GM18951 (cell line): ENCODE results near the gene SLC25A21.

Source experiments
- POLR2A ChIP-seq: IDR thresholded peaks from 4 replicates; pipeline ENCODE4 v1.6.1; 2011; ENCODE audit warnings: mild to moderate bottlenecking; ENCODE audit not compliant: insufficient read length, insufficient read depth; ENCODE audit errors: extremely low read depth
- in situ Hi-C: fragments of 300-500 bp; cut with MboI; formaldehyde crosslinking; loops from one replicate; pipeline ENCODE4 v1.12.0; 2022; ENCODE audit warnings: low sequenced_read_pairs, mixed read lengths, inconsistent platforms; ENCODE audit not compliant: unreplicated experiment

The SLC25A21 gene

DNA sequence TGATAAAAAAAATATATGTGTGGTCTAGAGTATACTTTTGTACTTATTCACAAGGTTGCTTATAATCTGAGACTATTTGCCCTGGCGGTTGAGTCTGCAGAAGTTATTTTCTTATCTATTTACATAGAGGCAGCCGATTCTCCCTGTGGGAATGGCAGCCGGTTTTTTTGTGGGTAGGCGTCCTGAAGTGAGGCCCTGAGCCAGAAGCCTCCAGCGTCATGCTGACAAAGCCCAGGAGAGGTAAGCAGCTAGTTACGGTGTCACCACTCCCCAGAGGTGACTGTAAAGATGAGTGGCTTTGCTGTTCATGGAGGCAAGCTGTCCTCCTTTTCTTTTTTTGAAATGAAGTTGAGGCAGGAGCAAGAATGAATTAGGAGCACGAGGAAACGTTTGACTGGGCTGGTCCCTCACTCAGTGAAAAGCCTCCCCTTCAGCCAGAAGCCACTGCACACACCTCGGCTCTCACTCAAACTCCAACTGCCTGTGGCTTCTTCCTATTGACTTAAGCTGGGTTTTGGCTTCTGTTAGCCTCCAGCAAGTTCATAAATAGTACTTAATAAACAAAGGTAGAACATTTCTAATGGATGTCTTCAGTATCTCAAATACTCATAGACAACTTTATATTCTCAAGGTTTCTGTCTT lies 489.2 kb downstream of the SLC25A21 start:
- in situ Hi-C loops = no loop called here
- TF ChIP-seq POLR2A = no peak

GRCh38 chr14:36682338-36682737 lies 490.1 kb downstream of the SLC25A21 start:
- in situ Hi-C loops = no loop called here
- TF ChIP-seq POLR2A = no peak

DNA sequence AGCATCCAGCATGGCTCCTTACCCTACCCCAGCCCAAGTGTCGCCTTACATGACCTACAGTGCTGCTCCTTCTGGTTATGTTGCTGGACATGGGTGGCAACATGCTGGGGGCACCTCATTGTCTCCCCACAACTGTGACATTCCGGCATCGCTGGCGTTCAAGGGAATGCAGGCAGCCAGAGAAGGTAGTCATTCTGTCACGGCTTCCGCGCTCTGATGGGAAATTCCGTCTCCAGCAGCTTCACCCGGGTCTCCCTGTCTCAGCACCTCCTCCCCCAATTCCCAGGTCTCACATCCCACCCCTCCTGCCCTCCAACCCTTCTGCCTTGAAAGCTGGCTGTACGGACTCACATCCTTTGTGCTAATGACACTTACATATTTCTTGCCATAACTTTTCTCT lies 496.2 kb downstream of the SLC25A21 start:
- no peak for TF ChIP-seq POLR2A
- in situ Hi-C loops = no loop called here

- no peak for TF ChIP-seq POLR2A
- in situ Hi-C loops = no loop called here
These were observed 496.8 kb downstream of the SLC25A21 start for GRCh38 chr14:36675581-36675980.

- in situ Hi-C loops = loop anchor here (25.0 kb wide), 1 partner anchor 162 kb away; the partner anchor contains the start of gene NKX2-1
- no peak for TF ChIP-seq POLR2A
These were observed 497.7 kb downstream of the SLC25A21 start for GRCh38 chr14:36674659-36675058.

DNA sequence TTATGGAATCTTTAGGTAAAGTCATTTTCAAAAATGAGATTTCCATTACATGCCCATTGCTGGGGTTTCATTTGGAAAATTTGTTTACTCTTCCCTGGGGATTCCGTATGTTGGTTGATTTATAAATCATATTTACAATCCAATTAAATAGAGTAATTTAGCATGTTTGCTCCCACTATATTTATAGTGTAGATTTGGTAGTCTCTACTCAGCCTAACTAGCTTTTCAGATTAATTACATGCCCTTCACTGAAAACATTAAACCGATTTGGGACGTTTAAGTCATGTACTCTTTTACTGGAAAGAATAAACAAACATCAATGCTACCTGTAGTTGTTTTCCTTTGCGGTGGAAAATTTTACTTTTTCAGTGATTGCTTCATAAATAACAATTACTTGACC lies 500.3 kb downstream of the SLC25A21 start:
- TF ChIP-seq POLR2A = no peak
- in situ Hi-C loops = loop anchor here (25.0 kb wide), 1 partner anchor 160 kb away; the partner anchor contains the start of gene NKX2-1

GRCh38 chr14:36671149-36671548 lies 501.3 kb downstream of the SLC25A21 start:
- no peak for TF ChIP-seq POLR2A
- in situ Hi-C loops = loop anchor here (25.0 kb wide), 1 partner anchor 159 kb away; the partner anchor contains the start of gene NKX2-1

- in situ Hi-C loops = loop anchor here (25.0 kb wide), 1 partner anchor 155 kb away; the partner anchor contains the start of gene NKX2-1
- TF ChIP-seq POLR2A = no peak
These were observed 504.7 kb downstream of the SLC25A21 start for GRCh38 chr14:36667679-36668078.

GRCh38 chr14:36666416-36667206 lies 505.8 kb downstream of the SLC25A21 start:
- in situ Hi-C loops = loop anchor here (25.0 kb wide), 1 partner anchor 154 kb away; the partner anchor contains the start of gene NKX2-1

DNA sequence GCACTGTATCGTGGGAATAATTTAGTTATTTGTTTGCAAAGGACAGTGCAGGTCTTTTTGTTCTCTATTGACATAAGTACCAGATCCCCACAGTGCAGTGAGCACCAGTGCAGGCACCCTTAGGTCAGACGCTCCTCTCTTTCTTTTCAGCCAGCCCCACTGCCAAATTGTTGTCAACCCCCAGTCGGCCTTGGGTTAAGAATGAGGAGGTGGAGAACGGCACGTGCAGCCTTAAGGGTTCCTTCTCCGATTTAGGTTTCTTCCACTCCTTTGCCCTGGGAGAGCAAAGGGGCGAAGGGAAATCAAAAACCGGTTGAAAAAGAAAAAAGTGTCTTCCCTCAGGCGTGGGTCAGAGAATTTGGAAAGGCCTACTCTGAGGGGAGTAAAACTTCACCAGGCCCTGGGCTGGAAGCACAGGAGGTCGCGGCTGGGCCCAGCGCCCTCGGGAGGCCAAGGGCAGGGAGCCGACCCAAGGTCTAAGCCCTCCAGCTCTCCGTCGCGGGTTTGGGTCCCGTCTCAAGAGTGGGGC lies 506.5 kb downstream of the SLC25A21 start:
- in situ Hi-C loops = loop anchor here (25.0 kb wide), 1 partner anchor 154 kb away; the partner anchor contains the start of gene NKX2-1
- TF ChIP-seq POLR2A = no peak

More at GRCh38 chr14:36666416-36667206, 505.8 kb downstream of the SLC25A21 start:
- no peak for TF ChIP-seq POLR2A

DNA sequence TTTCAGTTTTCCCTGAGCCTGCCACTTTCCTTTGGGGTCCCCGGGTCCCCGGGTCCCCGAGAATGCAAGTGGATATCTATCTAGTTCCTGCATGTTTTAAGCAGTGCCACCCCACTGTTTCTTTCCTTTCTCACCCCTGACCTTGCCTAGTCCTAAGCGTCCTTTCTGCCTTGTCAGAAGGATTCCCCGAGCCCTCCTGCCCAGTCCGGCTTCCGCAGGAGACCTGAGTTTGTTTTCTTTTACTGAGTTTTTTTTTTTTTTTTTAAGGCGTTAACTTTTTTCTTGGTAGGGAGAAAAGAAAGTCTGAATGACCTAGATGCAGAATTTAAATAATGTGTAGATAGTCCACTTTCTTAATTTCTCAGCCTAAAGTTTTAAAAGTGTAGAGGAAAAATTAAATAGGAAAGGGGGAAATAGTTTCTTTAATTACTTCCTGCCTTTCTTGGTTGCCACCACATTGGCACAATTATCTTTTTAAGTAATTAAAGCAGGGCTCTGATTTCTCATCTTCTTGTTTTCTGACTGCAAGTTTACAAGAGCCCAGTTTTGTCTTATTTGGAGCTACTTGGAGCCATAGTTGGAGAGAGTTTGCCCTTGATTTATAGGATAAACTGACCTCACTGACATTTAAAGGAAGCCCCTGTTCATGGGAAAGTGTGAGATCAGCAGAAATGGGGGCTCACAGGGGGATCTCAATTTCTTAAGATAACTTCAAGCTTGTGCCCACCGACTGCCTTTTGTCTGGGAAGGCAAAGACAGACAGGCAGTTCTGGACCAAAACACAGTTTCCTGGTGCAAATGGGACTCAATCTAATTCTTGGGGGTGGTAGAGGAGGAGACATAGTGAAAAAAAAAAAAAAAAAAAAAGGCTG lies 507.8 kb downstream of the SLC25A21 start:
- no peak for TF ChIP-seq POLR2A
- in situ Hi-C loops = loop anchor here (25.0 kb wide), 1 partner anchor 152 kb away; the partner anchor contains the start of gene NKX2-1
